HCT116 (cell line): ENCODE measurements around the gene RELB. TPM values are rescaled to one million over a fixed set of nuclear protein-coding genes. Genes with fewer than 3 reads are reported as not detected.

Experiments
- ATAC-seq: fragments of 200-7000 bp; cut with Tn5 transposase; 2 replicates; pipeline ENCODE4 v1.9.1; 2020; ENCODE audit warnings: mild to moderate bottlenecking, moderate library complexity
- BruUV-seq: library from RNA; stranded (reverse); fragments of 400-500 nt; replicated peaks from 2 replicates; lab custom pipeline; 2021; lab: Mats Ljungman, UMichigan
- CTCF ChIA-PET: fragments of 300-600 bp; sonication (Branson Sonifier 250); formaldehyde crosslinking; loops from one replicate; lab custom pipeline; 2021; ENCODE audit warnings: antibody characterized with exemption; lab: Charles Lee
- POLR2A ChIA-PET: fragments of 300-600, 350-600 bp; sonication (Branson Sonifier 250); formaldehyde crosslinking; loops from one replicate; lab custom pipeline; 2021; ENCODE audit warnings: antibody characterized with exemption; lab: Charles Lee
- RAD21 ChIA-PET, 2 experiments: fragments of 300-600 bp; sonication (Branson Sonifier 250); formaldehyde crosslinking; loops; one replicate each; lab custom pipeline; 2023; ENCODE audit warnings: low total read pairs in 2 of 2; ENCODE audit not compliant: uncharacterized antibody in 2 of 2, unreplicated experiment in 2 of 2, low non-redundant PET in 1 of 2; lab: Charles Lee
- DNase-seq: peaks from one replicate; pipeline ENCODE4 v3.0.0-alpha.2; 2010; ENCODE audit warnings: low read depth, low spot score
- H2AFZ ChIP-seq: fragments of 200-600 bp; shearing (Covaris generic), sonication (generic); 2 replicates; pipeline ENCODE4 v1.6.1; 2017; ENCODE audit warnings: low read depth, mixed run types, mixed read lengths, antibody characterized with exemption, low read length; ENCODE audit not compliant: poor library complexity, severe bottlenecking
- H3K27ac ChIP-seq: 2 replicates; pipeline ENCODE4 v1.5.1; 2012; ENCODE audit warnings: low read depth, low read length
- H3K27me3 ChIP-seq: fragments of 200-600 bp; sonication (generic); 2 replicates; pipeline ENCODE4 v1.6.1; 2016; ENCODE audit warnings: mixed run types, low read length, mixed read lengths; ENCODE audit not compliant: insufficient read depth
- H3K36me3 ChIP-seq, 2 experiments: fragments of 200-500 bp in 1 of 2; fragments of 200-600 bp in 1 of 2; sonication (Bioruptor generic) in 1 of 2; sonication (generic) in 1 of 2; 2 replicates each; pipeline versions ENCODE4 v1.5.1 to v1.6.1; 2014 to 2016; ENCODE audit warnings: low read length in 2 of 2, inconsistent platforms in 1 of 2, mixed read lengths in 1 of 2, mixed run types in 1 of 2; ENCODE audit not compliant: insufficient read depth in 2 of 2, control insufficient read depth in 1 of 2
- H3K4me1 ChIP-seq, 2 experiments: fragments of 200-600 bp in 1 of 2; sonication (generic) in 1 of 2; 2 replicates each; pipeline versions ENCODE4 v1.5.1 to v1.6.1; 2012 to 2017; ENCODE audit warnings: low read length in 2 of 2, inconsistent platforms in 1 of 2, mild to moderate bottlenecking in 1 of 2, mixed read lengths in 1 of 2, mixed run types in 1 of 2, moderate library complexity in 1 of 2; ENCODE audit not compliant: insufficient read depth in 2 of 2, control insufficient read depth in 1 of 2
- H3K4me2 ChIP-seq: fragments of 200-600 bp; sonication (generic); 2 replicates; pipeline ENCODE4 v1.6.1; 2017; ENCODE audit warnings: mixed run types, low read length, mixed read lengths
- H3K4me3 ChIP-seq, 2 experiments: fragments of 200-600 bp in 1 of 2; sonication (generic) in 1 of 2; replicated peaks in 1 of 2; 2 replicates each; pipeline ENCODE4 v1.5.1; 2011 to 2016; ENCODE audit warnings: low read length in 2 of 2, control low read depth in 1 of 2, low read depth in 1 of 2, mild to moderate bottlenecking in 1 of 2, mixed read lengths in 1 of 2, mixed run types in 1 of 2
- H3K79me2 ChIP-seq: fragments of 200-600 bp; sonication (generic); 2 replicates; pipeline ENCODE4 v1.6.1; 2017; ENCODE audit warnings: mild to moderate bottlenecking, mixed run types, low read length, moderate library complexity, mixed read lengths; ENCODE audit not compliant: insufficient read depth
- H3K9ac ChIP-seq: fragments of 200-600 bp; sonication (generic); 2 replicates; pipeline ENCODE4 v1.6.1; 2016; ENCODE audit warnings: low read length, mixed read lengths
- H3K9me2 ChIP-seq: fragments of 200-600 bp; sonication (generic), shearing (Covaris generic); 2 replicates; pipeline ENCODE4 v1.6.1; 2017; ENCODE audit warnings: mixed run types, mild to moderate bottlenecking, moderate library complexity; ENCODE audit not compliant: insufficient read depth
- H3K9me3 ChIP-seq, 2 experiments: fragments of 200-500 bp in 1 of 2; fragments of 200-600 bp in 1 of 2; sonication (Bioruptor generic) in 1 of 2; sonication (generic) in 1 of 2; 2 replicates each; pipeline ENCODE4 v1.6.1; 2014 to 2017; ENCODE audit warnings: low read length in 2 of 2, mixed read lengths in 2 of 2, inconsistent platforms in 1 of 2, low read depth in 1 of 2, mild to moderate bottlenecking in 1 of 2, mixed run types in 1 of 2, moderate library complexity in 1 of 2; ENCODE audit not compliant: control insufficient read depth in 1 of 2, insufficient read depth in 1 of 2
- H4K20me1 ChIP-seq: fragments of 200-600 bp; sonication (generic), shearing (Covaris generic); 2 replicates; pipeline ENCODE4 v1.6.1; 2017; ENCODE audit warnings: mixed run types, mild to moderate bottlenecking, moderate library complexity; ENCODE audit not compliant: insufficient read depth
- CBX3 ChIP-seq: IDR thresholded peaks from 2 replicates; pipeline ENCODE4 v1.6.1; 2012; ENCODE audit warnings: low read depth
- EGR1 ChIP-seq: IDR thresholded peaks from 2 replicates; pipeline ENCODE4 v1.6.1; 2012; ENCODE audit warnings: low read depth
- ELF1 ChIP-seq: IDR thresholded peaks from 2 replicates; pipeline ENCODE4 v1.6.1; 2012; ENCODE audit warnings: low read depth, borderline replicate concordance
- EZH2 ChIP-seq: fragments of 200-600 bp; sonication (generic); IDR thresholded peaks from 2 replicates; pipeline ENCODE4 v1.6.1; 2017; ENCODE audit warnings: antibody characterized with exemption, mixed run types
- EZH2phosphoT487 ChIP-seq: fragments of 200-600 bp; IDR thresholded peaks from 2 replicates; pipeline ENCODE4 v1.6.1; 2018; ENCODE audit warnings: antibody characterized with exemption, borderline replicate concordance
- JUND ChIP-seq: IDR thresholded peaks from 2 replicates; pipeline ENCODE4 v1.6.1; 2012
- POLR2AphosphoS5 ChIP-seq: IDR thresholded peaks from 2 replicates; pipeline ENCODE4 v1.6.1; 2011; ENCODE audit warnings: mild to moderate bottlenecking, low read depth, low read length, moderate library complexity
- RAD21 ChIP-seq: IDR thresholded peaks from 2 replicates; pipeline ENCODE4 v1.6.1; 2012; ENCODE audit warnings: low read depth, mild to moderate bottlenecking
- SP1 ChIP-seq: IDR thresholded peaks from 2 replicates; pipeline ENCODE4 v1.6.1; 2012; ENCODE audit warnings: low read depth
- TCF7L2 ChIP-seq: IDR thresholded peaks from 2 replicates; pipeline ENCODE4 v1.7.0; 2011; ENCODE audit warnings: borderline replicate concordance, inconsistent platforms; ENCODE audit not compliant: insufficient read depth, insufficient read length; ENCODE audit errors: extremely low read depth
- ZFX ChIP-seq: fragments of 450-650 bp; IDR thresholded peaks from 2 replicates; pipeline ENCODE4 v1.6.1; 2017
- ZNF274 ChIP-seq: fragments of 200-500 bp; sonication (Bioruptor generic); IDR thresholded peaks from 2 replicates; pipeline ENCODE4 v1.6.1; 2014; ENCODE audit warnings: mild to moderate bottlenecking, low read depth, low read length, inconsistent platforms
- intact Hi-C: fragments of 100-400 bp; cut with micrococcal nuclease; formaldehyde crosslinking; loops from 2 replicates; pipeline ENCODE4 v1.10.0; 2022
- total RNA-seq: library from RNA; stranded (reverse); gene quantifications from one replicate; pipeline ENCODE4 v1.2.1, GENCODE V29; 2021; ENCODE audit not compliant: unreplicated experiment
- TF ChIP-seq, protein P1 (sequence below): IDR thresholded peaks from 2 replicates; pipeline ENCODE4 v1.6.1; 2012
- TF ChIP-seq, protein P2 (sequence below), 3 experiments: fragments of 200-600 bp in 1 of 3; sonication (generic) in 1 of 3; IDR thresholded peaks in 2 of 3; conservative IDR thresholded peaks in 1 of 3; 2 replicates each; pipeline ENCODE4 v1.5.1; 2012 to 2017; ENCODE audit warnings: low read depth in 2 of 3, low read length in 2 of 3, antibody characterized with exemption in 1 of 3, borderline replicate concordance in 1 of 3, control low read depth in 1 of 3, mild to moderate bottlenecking in 1 of 3, mixed read lengths in 1 of 3, mixed run types in 1 of 3, moderate library complexity in 1 of 3; ENCODE audit not compliant: insufficient read depth in 1 of 3

RELB gene
- total RNA-seq, 1 experiment from 2014 or later, result 12.9 TPM

DNA sequence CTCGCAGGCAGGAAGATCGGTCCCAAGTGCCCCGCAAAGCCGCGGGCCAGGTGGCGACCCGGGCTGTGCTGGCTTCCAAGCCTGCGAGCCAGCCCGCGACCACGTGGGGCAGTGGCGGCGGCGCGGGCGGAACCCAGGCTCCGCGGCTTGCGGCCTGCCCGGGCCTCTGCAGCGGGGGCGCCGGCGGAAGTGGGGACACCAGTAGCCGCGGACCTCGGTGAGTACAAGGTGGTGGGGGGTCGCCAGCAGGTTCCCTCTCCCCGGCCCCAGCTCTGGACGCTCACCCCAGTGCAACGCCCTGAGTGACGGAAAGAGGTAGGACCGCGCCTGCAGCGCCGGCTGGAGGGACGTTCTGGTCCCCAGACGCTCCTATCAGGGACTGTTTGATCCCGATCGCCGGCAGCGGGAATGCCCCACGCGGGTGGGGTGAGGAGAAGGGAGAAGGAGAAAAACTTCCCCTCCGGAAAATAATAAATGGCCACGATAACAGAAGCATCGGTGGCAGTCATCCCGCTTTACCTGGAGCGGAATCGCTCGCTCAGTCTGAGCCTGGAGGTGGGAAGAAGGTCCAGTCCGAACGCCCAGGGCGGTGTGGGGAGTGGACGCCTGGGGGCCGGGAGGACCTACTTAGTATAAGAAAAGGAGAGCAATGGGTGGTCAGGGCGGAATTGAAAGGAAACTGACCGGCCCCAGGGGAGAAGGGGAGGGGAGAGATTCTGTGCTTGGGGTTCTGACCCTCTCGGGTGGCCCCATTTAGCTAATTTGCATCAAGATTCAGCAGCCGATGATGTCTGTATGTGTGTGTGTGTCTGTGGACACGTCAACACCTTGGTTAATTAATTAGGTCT is 78.0 kb downstream of the RELB start, which contains the start of gene GEMIN7 (continued):
- TF ChIP-seq ZFX (peak; percentile 76; the same call in 1 of the 2 replicates), TCF7L2 (peak; percentile 76), SP1 (peak; percentile 40; the same call in 1 of the 2 replicates), RAD21 (no peak), ZNF274 (no peak), CBX3 (peak; percentile 78), ELF1 (no peak), POLR2AphosphoS5 (peak; percentile 84)
- TF ChIP-seq, protein P1, sequence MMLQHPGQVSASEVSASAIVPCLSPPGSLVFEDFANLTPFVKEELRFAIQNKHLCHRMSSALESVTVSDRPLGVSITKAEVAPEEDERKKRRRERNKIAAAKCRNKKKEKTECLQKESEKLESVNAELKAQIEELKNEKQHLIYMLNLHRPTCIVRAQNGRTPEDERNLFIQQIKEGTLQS, result no peak

DNA sequence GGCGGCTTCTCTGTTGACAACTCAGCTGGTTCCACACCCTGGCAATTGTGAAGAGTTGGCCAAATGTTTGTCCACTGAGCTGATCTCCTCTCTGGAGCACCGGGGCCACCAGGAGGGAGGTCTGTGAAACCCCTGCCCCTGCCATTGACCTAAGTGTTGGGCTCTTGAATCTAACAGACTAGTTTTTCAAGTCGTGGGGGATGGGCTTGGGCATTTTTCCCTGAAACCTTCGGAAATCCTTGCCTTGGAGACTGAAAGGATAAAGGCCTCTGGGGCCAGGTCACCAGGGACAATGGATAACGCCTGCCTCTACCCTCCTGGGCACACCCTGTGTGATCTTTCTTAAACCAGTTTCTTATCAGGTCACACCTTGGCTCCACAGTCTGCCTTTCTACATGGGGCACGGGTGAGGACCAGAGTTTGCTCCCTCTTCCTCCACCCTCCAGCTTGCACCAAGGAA is 78.7 kb downstream of the RELB start:
- H3K36me3 ChIP-seq, result peaks cover 2 to 15% of the 10 kb centered on the region in 2 experiments; a peak in 2 of 4 replicates
- H3K4me3 ChIP-seq, result peak overlapping the region; percentile 99
- no peak for TF ChIP-seq EGR1
- TF ChIP-seq EZH2phosphoT487, result no peak
- TF ChIP-seq ZFX, result no peak
- TF ChIP-seq, protein P1, result no peak
- TF ChIP-seq EZH2, result no peak
- TF ChIP-seq CBX3, result no peak
- TF ChIP-seq, protein P2, sequence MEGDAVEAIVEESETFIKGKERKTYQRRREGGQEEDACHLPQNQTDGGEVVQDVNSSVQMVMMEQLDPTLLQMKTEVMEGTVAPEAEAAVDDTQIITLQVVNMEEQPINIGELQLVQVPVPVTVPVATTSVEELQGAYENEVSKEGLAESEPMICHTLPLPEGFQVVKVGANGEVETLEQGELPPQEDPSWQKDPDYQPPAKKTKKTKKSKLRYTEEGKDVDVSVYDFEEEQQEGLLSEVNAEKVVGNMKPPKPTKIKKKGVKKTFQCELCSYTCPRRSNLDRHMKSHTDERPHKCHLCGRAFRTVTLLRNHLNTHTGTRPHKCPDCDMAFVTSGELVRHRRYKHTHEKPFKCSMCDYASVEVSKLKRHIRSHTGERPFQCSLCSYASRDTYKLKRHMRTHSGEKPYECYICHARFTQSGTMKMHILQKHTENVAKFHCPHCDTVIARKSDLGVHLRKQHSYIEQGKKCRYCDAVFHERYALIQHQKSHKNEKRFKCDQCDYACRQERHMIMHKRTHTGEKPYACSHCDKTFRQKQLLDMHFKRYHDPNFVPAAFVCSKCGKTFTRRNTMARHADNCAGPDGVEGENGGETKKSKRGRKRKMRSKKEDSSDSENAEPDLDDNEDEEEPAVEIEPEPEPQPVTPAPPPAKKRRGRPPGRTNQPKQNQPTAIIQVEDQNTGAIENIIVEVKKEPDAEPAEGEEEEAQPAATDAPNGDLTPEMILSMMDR (IDR thresholded peaks at IDR 0.05 in 2 of 3, conservative IDR thresholded peaks at IDR 0.05 in 1 of 3; ENCODE audit: borderline replicate concordance in 1 of 3, insufficient read depth in 1 of 3, low read depth in 2 of 3, low read length in 2 of 3), result no peak
- no peak for TF ChIP-seq JUND
- H3K9me3 ChIP-seq, result no peaks in the 10 kb centered on the region
- peaks cover 26 to 40% of the 10 kb centered on the region in 2 experiments for H3K4me1 ChIP-seq
- ChIA-PET RAD21 (interaction anchor here in 1 of 2 experiments (0.8 kb wide), 1 partner anchor 190 kb away, joined by 3 read pairs; no protein-coding TSS in a partner anchor), CTCF (interaction anchor here (1.1 kb wide), 2 partner anchors 11 to 20 kb away, joined by 4 to 5 read pairs; no protein-coding TSS in a partner anchor), POLR2A (interaction anchor here (2.9 kb wide), 1 partner anchor 12 kb away, joined by 10 read pairs; the partner anchor contains the start of gene PPP1R37)
- no TSS peak for BruUV-seq
- H3K9ac ChIP-seq, result peak overlapping the region; percentile 98
- no peaks in the 10 kb centered on the region for H4K20me1 ChIP-seq
- H3K9me2 ChIP-seq, result no peaks in the 10 kb centered on the region
- ATAC-seq, result no peak
- no peaks in the 10 kb centered on the region for H3K27me3 ChIP-seq
- peak overlapping the region; percentile 91 for H3K4me2 ChIP-seq
- H2AFZ ChIP-seq, result no peak overlapping the region
- intact Hi-C loops, result loop anchor here (5.0 kb wide), 1 partner anchor 257 kb away; no protein-coding TSS in a partner anchor
- DNase-seq, result no peak
- H3K79me2 ChIP-seq, result peaks cover 59% of the 10 kb centered on the region
- peak overlapping the region; percentile 73 for H3K27ac ChIP-seq
